ENCODE results near the gene BCL2L11. TPM values are rescaled to one million over a fixed set of nuclear protein-coding genes. Genes with fewer than 3 reads are reported as not detected.

The BCL2L11 gene
- total and polyA plus RNA-seq, 9 of the 15 experiments (the other 6 are each of a cell fraction or from before 2014, with no cell fraction given): 2.2 to 18.8 (median 5.0) TPM

DNA sequence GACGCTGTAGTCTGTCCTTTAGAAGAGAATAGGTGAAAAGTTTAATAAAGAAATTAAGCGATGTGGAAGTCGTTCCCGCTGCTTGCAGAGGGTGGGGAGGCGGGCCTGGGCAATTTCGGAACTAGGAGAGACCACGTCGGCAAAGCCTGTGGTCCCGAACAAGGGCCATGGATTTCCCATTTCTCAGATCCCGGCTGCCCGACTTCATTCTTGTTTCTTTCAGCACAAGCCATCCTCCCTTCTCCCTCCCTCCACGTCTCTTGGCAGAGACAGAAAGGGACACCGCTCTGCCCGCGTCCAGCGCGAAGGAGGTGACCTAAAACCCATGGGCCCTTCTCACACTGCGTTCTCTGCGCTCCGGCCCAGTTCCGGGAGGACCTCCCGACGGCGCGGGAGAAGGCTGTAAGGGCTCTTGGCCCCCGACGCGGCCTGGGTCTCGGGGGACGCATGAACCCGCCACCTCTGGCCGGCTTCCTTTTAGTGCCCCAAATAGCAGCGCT, 2.2 kb upstream of the BCL2L11 start (continued):
- no peak for TF ChIP-seq MTA2 (IDR thresholded peaks at IDR 0.05; ENCODE audit: low read depth)
- no peak for TF ChIP-seq IRF2 (CRISPR knock-in tag; IDR thresholded peaks at IDR 0.05)
- no peak for TF ChIP-seq ZFP1 (CRISPR knock-in tag; IDR thresholded peaks at IDR 0.05)
- TF ChIP-seq TAF9B (IDR thresholded peaks at IDR 0.05; ENCODE audit: partially characterized antibody): no peak
- TF ChIP-seq ZNF589 (CRISPR knock-in tag; IDR thresholded peaks at IDR 0.05; ENCODE audit: low read depth): no peak

DNA sequence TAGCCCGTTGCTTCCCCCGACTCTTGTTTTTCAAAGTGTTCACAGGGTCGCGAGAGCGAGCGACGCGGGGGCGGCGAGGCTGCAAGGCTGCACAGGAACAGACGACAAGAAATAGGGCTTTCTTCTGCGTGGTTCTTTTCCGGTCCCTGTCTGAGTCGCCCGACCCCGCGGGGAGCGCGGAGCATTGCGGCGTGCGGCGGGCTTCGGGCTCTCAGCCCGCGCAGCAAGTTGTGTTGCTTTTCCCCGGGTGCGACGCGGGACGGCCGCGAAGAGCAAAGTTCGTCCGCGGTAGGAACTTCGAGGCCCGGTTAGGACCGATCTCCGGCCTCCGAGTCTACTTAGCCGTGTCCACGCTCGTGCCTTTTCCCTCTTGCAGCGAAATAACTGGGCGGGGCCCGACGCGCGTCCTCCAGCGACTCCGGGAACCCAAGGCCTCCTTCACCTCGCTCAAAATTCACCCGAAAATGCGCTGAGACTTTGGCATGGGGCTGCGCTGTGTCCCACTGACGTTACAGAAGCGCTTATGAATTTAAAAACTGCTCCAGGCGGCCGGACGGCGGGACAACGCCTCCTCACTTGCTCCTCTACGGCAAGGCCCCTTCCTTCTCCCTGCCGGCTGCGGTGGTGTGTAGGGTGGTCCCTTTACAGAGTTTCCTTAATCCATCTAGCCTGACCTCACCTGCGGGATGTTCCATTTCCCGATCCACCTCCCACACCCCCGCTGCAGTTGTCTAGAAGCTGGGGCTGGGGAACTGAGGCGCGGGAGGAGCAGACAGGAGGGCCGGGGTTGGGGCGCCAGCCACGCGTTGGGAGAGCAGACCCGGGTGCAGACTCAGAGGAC, 1.5 kb upstream of the BCL2L11 start:
- intact Hi-C loops (cut with micrococcal nuclease): loop anchor here (5.0 to 10.0 kb wide), 3 partner anchors 304 to 548 kb away; no protein-coding TSS in a partner anchor
- no TSS peak for BruUV-seq (replicated peaks)
- in situ Hi-C loops (cut with MboI): no loop called here
- POLR2A ChIA-PET: no interaction called here
- H2AFZ ChIP-seq (ENCODE audit: low read depth, low read length): no peak overlapping the region
- no peaks in the 10 kb centered on the region for H3K9me3 ChIP-seq (replicated peaks; ENCODE audit: control insufficient read depth, insufficient read depth, low read depth, low read length)
- no peak overlapping the region for H3K4me3 ChIP-seq
- peaks cover 10% of the 10 kb centered on the region for H4K20me1 ChIP-seq (replicated peaks; ENCODE audit: control insufficient read depth, insufficient read depth, low read length)
- peaks cover 33% of the 10 kb centered on the region for H3K79me2 ChIP-seq (ENCODE audit: control insufficient read depth, insufficient read depth, low read length)
- FAIRE-seq (no peak), ATAC-seq (no peak), DNase-seq (ENCODE audit: extremely low read depth in 1 of 4, low spot score in 3 of 4) (no peak)
- H3K27me3 ChIP-seq (ENCODE audit: control insufficient read depth in 2 of 2, insufficient read depth in 2 of 2, low read length in 2 of 2): no peaks in the 10 kb centered on the region
- H3K9me1 ChIP-seq (ENCODE audit: control insufficient read depth, insufficient read depth, low read length): no peaks in the 10 kb centered on the region
- no peak overlapping the region for H3K27ac ChIP-seq (ENCODE audit: extremely low read depth, low read depth, low read length)
- no peak overlapping the region for H3K4me2 ChIP-seq (ENCODE audit: insufficient read depth, low read length)
- WGBS (ENCODE audit: insufficient coverage, low coverage, missing lambda C conversion rate): 93% methylated on average over 47 of the region's 76 CpGs
- H3K9ac ChIP-seq (ENCODE audit: insufficient read depth in 1 of 2, low read depth in 2 of 2, low read length in 2 of 2): no peak overlapping the region
- CTCF ChIA-PET (ENCODE audit: low intra/inter-chr PET ratio): no interaction called here
- H3K4me1 ChIP-seq (replicated peaks in 1 of 2; ENCODE audit: control insufficient read depth in 2 of 2, insufficient read depth in 2 of 2, low read length in 2 of 2): peaks cover 4 to 40% of the 10 kb centered on the region in 2 experiments; a peak in 4 of 5 replicates
- H3K36me3 ChIP-seq (ENCODE audit: control insufficient read depth, insufficient read depth, low read length): peaks cover 6% of the 10 kb centered on the region; the same call in 1 of the 3 replicates
- TF ChIP-seq, protein P1, sequence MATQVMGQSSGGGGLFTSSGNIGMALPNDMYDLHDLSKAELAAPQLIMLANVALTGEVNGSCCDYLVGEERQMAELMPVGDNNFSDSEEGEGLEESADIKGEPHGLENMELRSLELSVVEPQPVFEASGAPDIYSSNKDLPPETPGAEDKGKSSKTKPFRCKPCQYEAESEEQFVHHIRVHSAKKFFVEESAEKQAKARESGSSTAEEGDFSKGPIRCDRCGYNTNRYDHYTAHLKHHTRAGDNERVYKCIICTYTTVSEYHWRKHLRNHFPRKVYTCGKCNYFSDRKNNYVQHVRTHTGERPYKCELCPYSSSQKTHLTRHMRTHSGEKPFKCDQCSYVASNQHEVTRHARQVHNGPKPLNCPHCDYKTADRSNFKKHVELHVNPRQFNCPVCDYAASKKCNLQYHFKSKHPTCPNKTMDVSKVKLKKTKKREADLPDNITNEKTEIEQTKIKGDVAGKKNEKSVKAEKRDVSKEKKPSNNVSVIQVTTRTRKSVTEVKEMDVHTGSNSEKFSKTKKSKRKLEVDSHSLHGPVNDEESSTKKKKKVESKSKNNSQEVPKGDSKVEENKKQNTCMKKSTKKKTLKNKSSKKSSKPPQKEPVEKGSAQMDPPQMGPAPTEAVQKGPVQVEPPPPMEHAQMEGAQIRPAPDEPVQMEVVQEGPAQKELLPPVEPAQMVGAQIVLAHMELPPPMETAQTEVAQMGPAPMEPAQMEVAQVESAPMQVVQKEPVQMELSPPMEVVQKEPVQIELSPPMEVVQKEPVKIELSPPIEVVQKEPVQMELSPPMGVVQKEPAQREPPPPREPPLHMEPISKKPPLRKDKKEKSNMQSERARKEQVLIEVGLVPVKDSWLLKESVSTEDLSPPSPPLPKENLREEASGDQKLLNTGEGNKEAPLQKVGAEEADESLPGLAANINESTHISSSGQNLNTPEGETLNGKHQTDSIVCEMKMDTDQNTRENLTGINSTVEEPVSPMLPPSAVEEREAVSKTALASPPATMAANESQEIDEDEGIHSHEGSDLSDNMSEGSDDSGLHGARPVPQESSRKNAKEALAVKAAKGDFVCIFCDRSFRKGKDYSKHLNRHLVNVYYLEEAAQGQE (IDR thresholded peaks at IDR 0.05; ENCODE audit: borderline replicate concordance): no peak
- TF ChIP-seq, protein P1 (CRISPR knock-in tag; IDR thresholded peaks at IDR 0.05; ENCODE audit: low read depth): no peak
- TF ChIP-seq ZNF583 (CRISPR knock-in tag; IDR thresholded peaks at IDR 0.05) (no peak), SAFB2 (IDR thresholded peaks at IDR 0.05; ENCODE audit: borderline replicate concordance, low read depth, low read length, severe bottlenecking) (no peak)
- TF ChIP-seq, protein P2, sequence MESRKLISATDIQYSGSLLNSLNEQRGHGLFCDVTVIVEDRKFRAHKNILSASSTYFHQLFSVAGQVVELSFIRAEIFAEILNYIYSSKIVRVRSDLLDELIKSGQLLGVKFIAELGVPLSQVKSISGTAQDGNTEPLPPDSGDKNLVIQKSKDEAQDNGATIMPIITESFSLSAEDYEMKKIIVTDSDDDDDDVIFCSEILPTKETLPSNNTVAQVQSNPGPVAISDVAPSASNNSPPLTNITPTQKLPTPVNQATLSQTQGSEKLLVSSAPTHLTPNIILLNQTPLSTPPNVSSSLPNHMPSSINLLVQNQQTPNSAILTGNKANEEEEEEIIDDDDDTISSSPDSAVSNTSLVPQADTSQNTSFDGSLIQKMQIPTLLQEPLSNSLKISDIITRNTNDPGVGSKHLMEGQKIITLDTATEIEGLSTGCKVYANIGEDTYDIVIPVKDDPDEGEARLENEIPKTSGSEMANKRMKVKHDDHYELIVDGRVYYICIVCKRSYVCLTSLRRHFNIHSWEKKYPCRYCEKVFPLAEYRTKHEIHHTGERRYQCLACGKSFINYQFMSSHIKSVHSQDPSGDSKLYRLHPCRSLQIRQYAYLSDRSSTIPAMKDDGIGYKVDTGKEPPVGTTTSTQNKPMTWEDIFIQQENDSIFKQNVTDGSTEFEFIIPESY (CRISPR knock-in tag; IDR thresholded peaks at IDR 0.05): peak; percentile 80
